ENCODE results near the gene STAT5B.

DNA sequence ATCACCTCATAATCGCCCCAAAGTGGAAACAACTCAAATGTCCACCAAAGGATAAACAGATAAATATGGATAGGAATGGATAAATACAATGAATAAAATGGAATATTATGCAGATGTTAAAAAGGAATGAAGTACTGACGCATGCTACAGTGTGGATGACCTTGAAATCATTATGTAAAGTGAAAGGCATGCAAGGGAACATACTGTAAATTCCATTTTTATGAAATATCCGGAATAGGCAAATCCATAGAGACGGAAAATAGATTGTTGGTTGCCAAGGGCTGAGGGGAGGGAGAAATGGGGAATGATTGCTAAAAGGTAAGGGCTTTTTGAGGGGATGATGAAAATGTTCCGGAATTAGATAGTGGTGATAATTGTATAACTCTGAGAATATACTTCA is 36.0 kb downstream of the STAT5B start:
- TF ChIP-seq, protein P1, sequence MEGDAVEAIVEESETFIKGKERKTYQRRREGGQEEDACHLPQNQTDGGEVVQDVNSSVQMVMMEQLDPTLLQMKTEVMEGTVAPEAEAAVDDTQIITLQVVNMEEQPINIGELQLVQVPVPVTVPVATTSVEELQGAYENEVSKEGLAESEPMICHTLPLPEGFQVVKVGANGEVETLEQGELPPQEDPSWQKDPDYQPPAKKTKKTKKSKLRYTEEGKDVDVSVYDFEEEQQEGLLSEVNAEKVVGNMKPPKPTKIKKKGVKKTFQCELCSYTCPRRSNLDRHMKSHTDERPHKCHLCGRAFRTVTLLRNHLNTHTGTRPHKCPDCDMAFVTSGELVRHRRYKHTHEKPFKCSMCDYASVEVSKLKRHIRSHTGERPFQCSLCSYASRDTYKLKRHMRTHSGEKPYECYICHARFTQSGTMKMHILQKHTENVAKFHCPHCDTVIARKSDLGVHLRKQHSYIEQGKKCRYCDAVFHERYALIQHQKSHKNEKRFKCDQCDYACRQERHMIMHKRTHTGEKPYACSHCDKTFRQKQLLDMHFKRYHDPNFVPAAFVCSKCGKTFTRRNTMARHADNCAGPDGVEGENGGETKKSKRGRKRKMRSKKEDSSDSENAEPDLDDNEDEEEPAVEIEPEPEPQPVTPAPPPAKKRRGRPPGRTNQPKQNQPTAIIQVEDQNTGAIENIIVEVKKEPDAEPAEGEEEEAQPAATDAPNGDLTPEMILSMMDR (optimal IDR thresholded peaks at IDR 0.05 in 1 of 3, IDR thresholded peaks at IDR 0.05 in 1 of 3, conservative IDR thresholded peaks at IDR 0.05 in 1 of 3; ENCODE audit: extremely low read depth in 1 of 3, insufficient read depth in 2 of 3, low read length in 3 of 3): no peak
- TF ChIP-seq EZH2 (IDR thresholded peaks at IDR 0.05; ENCODE audit: low read length): no peak

All from keratinocyte (primary cell).